Effector CD4-positive, alpha-beta T cell (primary cell): ENCODE data around the gene SLC25A13.
"Not testable (repeated sequence)": the region's sequence is repeated elsewhere in the genome, so short reads cannot be mapped to it uniquely, and the experiment has no call there.

Experiments
- DNase-seq: peaks from one replicate; pipeline ENCODE4 v3.0.0-alpha.2; 2020
- total RNA-seq: gene quantifications from one replicate; lab custom pipeline; 2026; lab: John Stamatoyannopoulos, UW

The SLC25A13 gene
- 13.3 reads per million, percentile 38 among the genes with 10 or more reads in this experiment for total RNA-seq

GRCh38 chr7:96321658-96322372 is at the start of gene SLC25A13:
SLC25A13 (minus strand) TSS chr7:96322098; CDS start chr7:96321956, 142 bp downstream.
- DNase-seq = peak; percentile 37

- DNase-seq = not testable (repeated sequence)
Measured at GRCh38 chr7:96365916-96366315, 44.0 kb upstream of the SLC25A13 start.

GRCh38 chr7:96361116-96361857 is 39.4 kb upstream of the SLC25A13 start:
- no peak for DNase-seq

- no peak for DNase-seq
Measured at GRCh38 chr7:96359876-96360275, 38.0 kb upstream of the SLC25A13 start.

GRCh38 chr7:96358236-96358971 is 36.5 kb upstream of the SLC25A13 start:
- DNase-seq = not testable (repeated sequence)

GRCh38 chr7:96355990-96356506 is 34.1 kb upstream of the SLC25A13 start:
- DNase-seq = no peak

GRCh38 chr7:96354881-96355280 is 33.0 kb upstream of the SLC25A13 start:
- no peak for DNase-seq

- no peak for DNase-seq
Measured at GRCh38 chr7:96349572-96349971, 27.7 kb upstream of the SLC25A13 start.

GRCh38 chr7:96347471-96347870 is 25.6 kb upstream of the SLC25A13 start:
- no peak for DNase-seq

GRCh38 chr7:96346293-96346953 is 24.5 kb upstream of the SLC25A13 start:
- DNase-seq = no peak

GRCh38 chr7:96344236-96344635 is 22.3 kb upstream of the SLC25A13 start:
- DNase-seq = no peak

- DNase-seq = no peak
Measured at GRCh38 chr7:96342049-96342448, 20.2 kb upstream of the SLC25A13 start.

GRCh38 chr7:96337519-96337918 is 15.6 kb upstream of the SLC25A13 start:
- DNase-seq = no peak

- DNase-seq = no peak
Measured at GRCh38 chr7:96332325-96332724, 10.4 kb upstream of the SLC25A13 start.

GRCh38 chr7:96331775-96332174 is 9.9 kb upstream of the SLC25A13 start:
- DNase-seq = no peak

- DNase-seq = no peak
Measured at GRCh38 chr7:96331233-96331632, 9.3 kb upstream of the SLC25A13 start.

GRCh38 chr7:96330193-96330592 is 8.3 kb upstream of the SLC25A13 start:
- DNase-seq = no peak

GRCh38 chr7:96329241-96329640 is 7.3 kb upstream of the SLC25A13 start:
- DNase-seq = no peak

GRCh38 chr7:96328016-96328415 is 6.1 kb upstream of the SLC25A13 start:
- DNase-seq = no peak

- DNase-seq = no peak
Measured at GRCh38 chr7:96327429-96327828, 5.5 kb upstream of the SLC25A13 start.

GRCh38 chr7:96326752-96327151 is 4.9 kb upstream of the SLC25A13 start:
- DNase-seq = not testable (repeated sequence)

GRCh38 chr7:96322847-96323461 is 1.1 kb upstream of the SLC25A13 start:
- DNase-seq = no peak
